Measurements from ENCODE around the gene WDR19.
A peak's percentile ranks its signal among the peaks of the same experiment; 100 is the strongest.

WDR19 gene

DNA sequence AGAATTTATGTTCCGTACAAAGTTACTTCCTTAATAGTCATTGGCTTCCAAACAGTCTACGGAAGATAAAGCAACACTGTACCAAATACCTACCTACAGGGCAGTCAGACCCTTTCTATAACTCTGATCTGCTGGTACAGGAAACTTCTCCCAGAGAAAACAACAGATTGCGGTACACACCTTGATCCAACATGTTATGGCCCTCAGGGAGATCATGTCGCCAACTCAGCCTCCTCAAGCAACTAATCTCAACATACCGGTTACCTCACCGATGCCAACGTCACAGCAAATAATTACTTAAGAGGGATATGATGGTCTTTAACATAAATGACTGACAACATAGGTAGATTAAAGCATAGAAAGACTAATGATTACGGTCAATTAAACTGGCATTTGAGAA, 113.5 kb downstream of the WDR19 start:
- TF ChIP-seq POLR2A (IDR thresholded peaks at IDR 0.05; ENCODE audit: low read depth, low read length), result no peak
- FAIRE-seq (no peak), DNase-seq (ENCODE audit: insufficient read length, low spot score) (no peak)

DNA sequence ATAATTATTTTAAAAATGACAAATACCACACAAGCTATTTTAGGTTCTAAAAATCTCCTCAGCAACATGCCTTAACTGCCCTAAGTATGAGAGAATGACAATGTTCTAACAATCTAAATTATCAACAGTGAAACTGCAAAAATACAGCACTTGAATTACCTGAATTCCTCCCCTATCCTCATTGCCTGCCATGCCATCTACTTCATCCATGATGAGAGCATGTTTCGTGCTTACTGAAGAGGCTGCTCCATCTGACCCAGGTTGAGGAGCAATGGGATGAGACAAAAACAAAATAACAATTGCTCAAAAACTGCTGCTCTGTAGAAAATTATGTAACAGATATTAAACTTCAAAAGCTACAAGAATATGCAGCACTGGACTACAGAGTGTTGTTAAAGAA, 120.6 kb downstream of the WDR19 start:
- no peak for FAIRE-seq
- DNase-seq (ENCODE audit: insufficient read length, low spot score), result no peak
- TF ChIP-seq POLR2A (IDR thresholded peaks at IDR 0.05; ENCODE audit: low read depth, low read length), result no peak

DNA sequence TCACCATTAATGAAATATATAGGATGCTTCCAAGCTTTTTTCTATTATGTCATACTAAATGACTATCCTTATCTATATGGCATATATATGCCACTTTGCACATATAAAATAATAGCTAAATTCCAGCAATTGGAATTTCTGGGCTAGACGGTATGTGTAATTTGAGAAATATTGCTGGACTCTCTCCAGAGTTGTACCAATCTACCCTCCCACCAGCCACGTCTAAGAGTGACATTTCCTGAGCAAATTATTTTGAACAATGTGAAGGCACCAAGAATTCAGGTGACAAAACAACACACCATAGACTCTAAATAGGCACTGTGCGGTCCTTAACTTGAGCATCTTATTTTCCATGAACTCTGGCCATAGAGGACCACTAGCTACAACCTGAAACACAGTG, 121.5 kb downstream of the WDR19 start:
- FAIRE-seq (no peak), DNase-seq (ENCODE audit: insufficient read length, low spot score) (no peak)
- no peak for TF ChIP-seq POLR2A (IDR thresholded peaks at IDR 0.05; ENCODE audit: low read depth, low read length)

DNA sequence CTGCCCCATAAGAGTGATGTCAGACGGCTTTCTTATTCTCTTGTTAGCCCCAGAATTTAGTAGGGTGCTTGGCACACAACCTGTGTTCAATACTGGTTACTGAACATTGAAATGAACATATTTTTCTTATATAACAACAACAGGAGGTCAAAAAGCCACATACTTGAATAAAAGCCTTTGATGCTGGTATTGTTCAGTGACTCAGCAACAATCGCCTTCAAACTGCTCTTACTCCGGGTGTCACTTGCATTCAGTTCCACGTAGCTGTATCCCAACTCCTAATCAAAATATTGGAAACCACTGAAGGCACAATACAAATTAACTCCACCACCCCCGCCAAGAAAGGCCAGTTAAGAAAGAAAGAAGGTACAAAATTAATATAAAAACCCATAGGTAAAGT, 122.3 kb downstream of the WDR19 start:
- DNase-seq (ENCODE audit: insufficient read length, low spot score) (no peak), FAIRE-seq (no peak)
- no peak for TF ChIP-seq POLR2A (IDR thresholded peaks at IDR 0.05; ENCODE audit: low read depth, low read length)

DNA sequence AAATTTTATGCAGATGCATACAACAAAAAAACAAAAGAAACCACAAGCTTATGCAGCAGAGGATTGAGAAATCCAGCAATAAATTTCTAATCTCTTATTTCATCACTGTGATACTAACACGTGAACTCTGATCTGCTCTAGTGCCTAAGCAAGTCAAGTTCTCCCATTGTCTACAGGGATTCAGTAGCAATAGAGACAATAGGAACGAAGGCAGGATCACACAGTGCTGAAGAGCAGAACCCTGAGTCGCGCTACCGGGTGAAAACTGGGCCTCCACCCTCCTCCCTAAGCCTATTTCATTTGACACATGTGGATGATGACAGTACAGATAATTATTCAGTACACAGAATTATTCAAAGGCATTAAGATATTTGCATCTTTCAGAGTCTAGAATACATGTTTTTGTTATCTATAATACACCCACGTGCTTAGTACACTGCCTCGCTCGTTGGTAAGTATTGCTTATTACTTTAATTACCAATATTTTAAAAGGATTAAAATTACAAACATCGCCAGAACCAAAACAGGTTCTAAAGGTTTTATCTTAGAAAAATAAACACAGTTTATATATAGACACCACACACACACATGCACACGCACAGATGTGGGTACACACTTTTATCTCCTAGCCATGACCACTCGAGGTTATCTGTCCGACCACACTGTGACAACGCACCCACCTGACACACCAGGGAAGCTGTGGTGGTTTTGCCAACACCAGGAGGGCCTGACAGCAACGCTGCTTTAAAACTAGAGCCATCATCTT, 123.8 kb downstream of the WDR19 start:
- FAIRE-seq, result no peak
- no peak for DNase-seq (ENCODE audit: insufficient read length, low spot score)

DNA sequence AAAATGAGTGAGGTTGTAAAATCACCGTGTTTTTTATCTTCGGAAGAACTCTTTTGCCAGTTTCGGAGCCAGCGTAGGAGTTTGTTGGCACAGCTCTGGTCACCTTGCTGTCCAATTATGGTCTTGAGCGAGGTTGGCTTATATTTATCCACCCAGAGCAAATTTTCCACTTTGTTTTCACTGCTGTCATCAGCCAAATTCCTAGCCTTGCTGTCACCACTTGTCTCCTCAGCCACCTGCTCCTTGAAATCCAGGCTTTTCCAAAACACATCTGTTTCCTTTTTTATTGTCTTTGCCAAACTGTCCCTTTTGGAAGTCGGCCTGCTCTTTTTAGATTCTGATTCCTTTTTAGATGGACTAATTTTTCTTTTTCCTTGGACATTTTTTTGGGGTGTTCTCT, 126.3 kb downstream of the WDR19 start:
- FAIRE-seq, result no peak
- DNase-seq (ENCODE audit: insufficient read length, low spot score), result no peak
- no peak for TF ChIP-seq POLR2A (IDR thresholded peaks at IDR 0.05; ENCODE audit: low read depth, low read length)

More for the DNA sequence above, 123.8 kb downstream of the WDR19 start:
- TF ChIP-seq POLR2A (IDR thresholded peaks at IDR 0.05; ENCODE audit: low read depth, low read length), result no peak

DNA sequence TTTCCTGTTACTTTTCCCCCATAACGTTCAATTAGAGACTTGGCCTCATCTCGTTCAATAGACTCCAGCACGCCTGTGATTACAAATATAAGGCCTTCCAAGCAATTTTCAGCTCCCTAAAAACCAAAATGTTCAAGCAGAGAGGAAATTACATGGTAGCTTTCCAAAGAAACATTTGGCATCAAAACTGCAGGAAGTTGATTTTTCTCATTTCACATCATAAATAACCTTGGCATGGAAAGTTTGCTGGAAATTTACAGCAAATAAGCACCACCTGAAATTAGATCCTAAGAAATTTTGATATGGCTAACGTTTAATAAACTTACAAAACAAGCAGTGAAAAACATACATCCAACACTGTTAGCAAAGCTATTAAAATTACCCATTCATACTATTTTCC, 130.5 kb downstream of the WDR19 start:
- TF ChIP-seq POLR2A (IDR thresholded peaks at IDR 0.05; ENCODE audit: low read depth, low read length), result no peak
- DNase-seq (ENCODE audit: insufficient read length, low spot score) (no peak), FAIRE-seq (no peak)

DNA sequence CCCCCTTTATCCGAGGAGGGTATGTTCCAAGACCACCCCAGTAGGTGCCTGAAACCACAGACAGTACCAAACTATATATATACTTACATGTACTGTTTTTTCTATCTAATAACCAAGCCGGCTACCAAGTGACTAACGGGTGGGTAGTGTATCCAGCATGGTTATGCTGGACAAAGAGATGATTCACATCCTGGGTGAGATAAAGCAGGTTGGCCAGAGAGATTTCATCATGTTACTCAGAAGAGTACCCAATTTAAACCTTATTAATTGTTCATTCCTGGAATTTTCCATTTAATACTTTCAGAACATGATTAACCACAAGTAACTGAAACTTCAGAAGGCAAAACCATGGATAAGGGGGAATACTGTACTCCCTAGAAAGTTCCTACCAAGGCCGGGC, 137.3 kb downstream of the WDR19 start:
- TF ChIP-seq POLR2A (IDR thresholded peaks at IDR 0.05; ENCODE audit: low read depth, low read length), result no peak
- peak; percentile 35 for DNase-seq (ENCODE audit: insufficient read length, low spot score)
- FAIRE-seq, result peak; percentile 88

DNA sequence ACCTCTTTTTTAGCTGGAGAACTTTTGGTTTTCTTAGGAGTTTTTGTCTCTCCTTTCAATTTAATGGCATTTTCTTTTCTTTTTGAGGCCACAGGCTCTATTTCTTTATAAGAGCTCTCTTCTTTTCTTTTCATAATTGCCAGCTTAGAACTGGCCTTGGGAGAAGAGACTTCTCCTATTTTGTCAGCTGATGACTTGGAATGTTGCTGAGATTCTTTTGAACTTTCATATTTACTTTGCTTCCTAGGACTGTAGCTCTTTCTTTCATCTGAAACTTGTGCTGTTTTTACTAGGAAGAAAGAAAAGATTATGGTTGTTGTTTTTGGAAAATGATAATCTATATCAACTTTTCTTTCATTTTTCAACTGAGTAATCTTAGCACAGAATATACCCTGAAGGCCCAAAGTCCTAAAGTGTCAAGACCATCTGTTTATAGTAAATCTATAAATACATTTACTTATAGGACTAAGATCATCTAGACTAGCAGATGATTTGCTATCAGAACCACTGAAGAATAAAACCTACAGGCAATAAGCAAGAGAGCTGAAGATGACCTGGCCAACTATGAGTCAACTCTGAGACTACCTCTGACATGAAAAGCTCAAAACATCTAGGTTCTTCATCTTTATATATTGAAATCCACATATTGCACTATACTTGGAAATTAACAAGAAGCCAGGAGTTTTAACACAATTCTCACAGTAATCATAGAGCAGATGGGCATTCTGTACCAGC, 138.2 kb downstream of the WDR19 start:
- no peak for TF ChIP-seq POLR2A (IDR thresholded peaks at IDR 0.05; ENCODE audit: low read depth, low read length)
- DNase-seq (ENCODE audit: insufficient read length, low spot score) (no peak), FAIRE-seq (no peak)

DNA sequence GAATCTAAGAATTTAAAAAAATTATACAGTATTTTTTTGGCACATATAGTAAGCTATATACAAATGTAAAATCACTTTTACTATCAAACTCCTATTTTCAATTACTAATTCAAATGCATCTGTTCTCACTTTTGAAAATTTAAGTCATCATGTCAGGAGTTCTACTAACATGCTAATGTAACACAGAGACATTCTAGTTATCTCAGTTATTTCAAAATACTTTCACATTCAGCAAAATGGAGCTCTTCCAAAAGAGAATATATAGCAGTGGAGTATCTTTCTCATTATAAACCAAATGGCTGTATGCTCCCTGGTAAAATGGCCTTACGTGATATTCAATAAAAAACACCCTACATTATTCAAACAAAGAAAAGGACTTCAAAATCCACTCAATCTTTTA, 141.5 kb downstream of the WDR19 start:
- TF ChIP-seq POLR2A (IDR thresholded peaks at IDR 0.05; ENCODE audit: low read depth, low read length), result no peak
- DNase-seq (ENCODE audit: insufficient read length, low spot score), result no peak
- FAIRE-seq, result no peak

DNA sequence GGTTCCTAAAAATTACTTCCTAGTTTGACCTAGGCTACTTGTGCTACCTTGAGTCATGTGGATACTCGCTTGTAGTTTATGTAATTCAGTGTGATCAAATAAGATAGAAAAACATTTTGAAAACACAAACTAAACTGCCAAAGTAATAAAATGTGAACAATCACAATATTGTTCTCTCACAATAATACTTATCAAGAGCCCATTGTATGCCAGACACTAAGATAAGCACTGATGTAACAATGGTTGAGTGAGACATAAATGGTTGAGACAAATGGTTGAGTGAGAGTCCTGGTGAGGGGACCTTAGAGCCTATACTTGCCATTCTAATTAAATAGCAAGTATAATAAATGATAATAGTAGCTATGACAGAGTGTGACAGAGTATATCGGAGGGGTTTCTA, 142.1 kb downstream of the WDR19 start:
- no peak for TF ChIP-seq POLR2A (IDR thresholded peaks at IDR 0.05; ENCODE audit: low read depth, low read length)
- no peak for FAIRE-seq
- DNase-seq (ENCODE audit: insufficient read length, low spot score), result no peak

DNA sequence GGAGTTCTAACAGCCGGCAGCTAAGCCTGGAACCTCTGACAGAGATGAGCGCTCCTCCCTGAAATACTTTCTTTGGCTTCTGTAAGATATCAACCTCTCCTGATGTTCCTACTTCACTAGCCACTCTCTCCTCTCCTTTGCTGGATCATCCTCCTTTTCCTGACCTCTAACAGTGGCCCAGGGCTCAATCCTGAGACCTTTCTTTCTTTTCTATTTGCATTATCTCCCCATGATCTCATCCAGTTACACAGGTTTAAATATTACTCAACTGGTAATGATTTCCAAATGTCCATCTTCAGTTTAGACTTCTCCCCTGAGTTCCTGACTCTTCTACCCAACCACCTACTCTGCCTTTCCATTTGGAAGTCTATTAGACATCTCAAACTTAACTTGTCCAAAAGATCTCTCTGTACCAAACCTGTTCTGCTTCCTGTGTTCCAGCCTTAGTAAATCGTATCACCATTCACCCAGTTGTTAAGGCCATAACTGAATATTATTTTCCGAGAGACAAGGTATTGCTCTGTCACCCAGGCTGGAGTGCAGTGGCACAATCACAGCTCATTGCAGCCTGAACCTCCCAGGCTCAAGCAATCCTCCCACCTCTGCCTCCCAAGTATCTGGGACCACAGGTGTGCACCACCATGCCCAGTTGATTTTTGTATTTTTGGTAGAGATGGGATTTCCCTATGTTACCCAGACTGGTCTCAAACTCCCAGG, 142.7 kb downstream of the WDR19 start:
- no peak for FAIRE-seq
- no peak for TF ChIP-seq POLR2A (IDR thresholded peaks at IDR 0.05; ENCODE audit: low read depth, low read length)
- DNase-seq (ENCODE audit: insufficient read length, low spot score), result no peak

DNA sequence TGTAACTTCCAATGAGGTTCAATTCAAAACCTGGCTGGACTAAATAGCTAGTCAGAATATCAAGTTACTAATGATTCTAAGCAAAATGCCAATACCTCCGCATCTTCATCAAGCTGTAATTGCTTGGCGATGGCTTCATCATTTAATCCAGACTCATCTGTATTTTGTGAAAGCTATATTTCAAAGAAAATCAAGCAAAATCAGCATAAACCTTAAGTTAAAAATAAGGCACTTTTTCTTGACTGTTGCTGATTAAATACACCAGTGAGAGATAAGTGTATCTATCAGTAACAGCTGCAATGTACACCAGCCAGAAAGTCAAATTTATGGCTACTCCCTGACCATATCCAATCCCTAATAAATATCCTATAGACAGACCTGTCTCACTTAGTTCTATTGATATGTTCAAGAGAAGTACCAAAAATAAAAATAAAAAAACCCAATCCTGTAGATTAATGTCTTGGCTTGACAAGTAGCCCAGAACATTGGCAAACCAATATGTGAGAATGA, 144.2 kb downstream of the WDR19 start:
- FAIRE-seq (no peak), DNase-seq (ENCODE audit: insufficient read length, low spot score) (no peak)
- no peak for TF ChIP-seq POLR2A (IDR thresholded peaks at IDR 0.05; ENCODE audit: low read depth, low read length)

DNA sequence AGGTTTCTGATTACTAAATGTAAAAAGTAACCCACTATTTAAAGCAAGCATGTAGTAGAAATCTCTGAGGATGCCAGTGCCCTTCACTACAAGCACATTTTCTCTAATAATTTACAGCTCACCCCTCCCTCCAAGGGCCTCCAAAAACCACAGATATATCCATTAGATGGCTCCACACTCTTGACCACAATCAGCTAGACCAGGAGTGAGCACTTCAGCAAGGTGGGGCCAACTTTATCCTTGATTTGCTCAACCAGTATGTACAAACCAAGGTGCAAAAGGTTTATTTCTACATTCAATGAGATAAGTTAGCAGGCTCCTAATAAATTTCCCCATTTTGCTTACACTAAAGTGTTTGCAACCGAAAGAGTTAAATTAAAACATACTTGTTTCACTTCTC, 148.0 kb downstream of the WDR19 start:
- FAIRE-seq (no peak), DNase-seq (ENCODE audit: insufficient read length, low spot score) (no peak)
- no peak for TF ChIP-seq POLR2A (IDR thresholded peaks at IDR 0.05; ENCODE audit: low read depth, low read length)

Measured in H54 (cell line).